ENCODE results near the gene SLC7A1.

DNA sequence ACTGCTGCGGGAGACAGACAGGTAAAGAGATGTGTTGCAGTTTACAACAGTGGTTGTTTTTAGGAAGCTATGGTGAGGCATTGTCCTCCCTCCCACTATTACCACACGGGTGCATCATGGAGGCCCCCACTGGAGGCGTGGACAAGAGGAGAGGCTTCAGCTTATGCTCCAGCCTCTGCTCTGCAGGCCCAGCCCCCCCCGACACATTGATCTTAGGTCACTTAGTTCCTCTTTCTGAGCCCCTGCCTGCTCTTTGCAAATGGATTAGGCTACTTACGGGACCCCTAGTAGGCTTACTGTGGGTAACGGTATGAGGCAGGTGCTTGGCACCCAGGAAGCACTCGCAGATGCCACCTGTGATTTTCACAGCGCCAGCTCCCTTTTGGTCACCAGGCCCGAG is 123.9 kb downstream of the SLC7A1 start:
- TF ChIP-seq, protein P1, sequence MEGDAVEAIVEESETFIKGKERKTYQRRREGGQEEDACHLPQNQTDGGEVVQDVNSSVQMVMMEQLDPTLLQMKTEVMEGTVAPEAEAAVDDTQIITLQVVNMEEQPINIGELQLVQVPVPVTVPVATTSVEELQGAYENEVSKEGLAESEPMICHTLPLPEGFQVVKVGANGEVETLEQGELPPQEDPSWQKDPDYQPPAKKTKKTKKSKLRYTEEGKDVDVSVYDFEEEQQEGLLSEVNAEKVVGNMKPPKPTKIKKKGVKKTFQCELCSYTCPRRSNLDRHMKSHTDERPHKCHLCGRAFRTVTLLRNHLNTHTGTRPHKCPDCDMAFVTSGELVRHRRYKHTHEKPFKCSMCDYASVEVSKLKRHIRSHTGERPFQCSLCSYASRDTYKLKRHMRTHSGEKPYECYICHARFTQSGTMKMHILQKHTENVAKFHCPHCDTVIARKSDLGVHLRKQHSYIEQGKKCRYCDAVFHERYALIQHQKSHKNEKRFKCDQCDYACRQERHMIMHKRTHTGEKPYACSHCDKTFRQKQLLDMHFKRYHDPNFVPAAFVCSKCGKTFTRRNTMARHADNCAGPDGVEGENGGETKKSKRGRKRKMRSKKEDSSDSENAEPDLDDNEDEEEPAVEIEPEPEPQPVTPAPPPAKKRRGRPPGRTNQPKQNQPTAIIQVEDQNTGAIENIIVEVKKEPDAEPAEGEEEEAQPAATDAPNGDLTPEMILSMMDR (IDR thresholded peaks at IDR 0.05; ENCODE audit: insufficient read depth, low read length, poor library complexity, severe bottlenecking): no peak
- no peak for TF ChIP-seq EZH2phosphoT487 (conservative IDR thresholded peaks at IDR 0.05; ENCODE audit: low read length)
